SK-N-MC (cell line): Measurements from ENCODE around the gene TXLNA.
A peak's percentile ranks its signal among the peaks of the same experiment; 100 is the strongest.

Experiments used
- EZH2 ChIP-seq: fragments of 200-600 bp; sonication (generic); IDR thresholded peaks from one replicate; pipeline ENCODE4 v1.6.1; 2017; ENCODE audit warnings: antibody characterized with exemption
- POLR2AphosphoS5 ChIP-seq: IDR thresholded peaks from 2 replicates; pipeline ENCODE4 v1.6.1; 2012; ENCODE audit warnings: mild to moderate bottlenecking, low read depth, low read length, borderline replicate concordance

DNA sequence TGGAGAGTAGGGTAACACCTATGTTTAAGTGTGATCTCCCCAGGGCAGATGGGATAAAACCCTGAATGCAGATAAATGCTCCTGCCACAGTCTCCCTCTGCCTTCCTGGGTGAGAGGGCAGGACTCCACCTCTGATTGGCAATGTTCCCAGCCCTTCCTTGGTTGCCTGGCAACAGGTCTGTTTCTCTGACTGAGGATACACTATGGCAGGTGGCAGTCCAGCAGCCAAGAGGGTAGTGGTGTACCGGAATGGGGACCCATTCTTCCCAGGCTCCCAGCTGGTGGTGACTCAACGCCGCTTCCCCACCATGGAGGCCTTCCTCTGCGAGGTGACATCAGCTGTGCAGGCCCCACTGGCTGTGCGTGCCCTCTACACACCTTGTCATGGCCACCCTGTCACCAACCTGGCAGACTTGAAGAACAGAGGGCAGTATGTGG, 29.4 kb downstream of the TXLNA start, which contains the start of gene DCDC2B:
- 0 out of 2 replicates have a peak, but pooled peaks have one; percentile 21 for TF ChIP-seq POLR2AphosphoS5
- TF ChIP-seq EZH2 = no peak
